ENCODE data around the gene FOXA3.
A peak's percentile ranks its signal among the peaks of the same experiment; 100 is the strongest.

Gene FOXA3

GRCh38 chr19:45862564-45863334 is 1.4 kb upstream of the FOXA3 start, which contains the start of gene SYMPK (continued):
- TF ChIP-seq BCL6B (tag by site-specific recombination; IDR thresholded peaks at IDR 0.05) (no peak), ZSCAN16 (tag by site-specific recombination; IDR thresholded peaks at IDR 0.05) (no peak; the same call in 1 of the 2 replicates), ZSCAN30 (tag by site-specific recombination; IDR thresholded peaks at IDR 0.05) (peak; percentile 41; the same call in 1 of the 2 replicates), WT1 (tag by site-specific recombination; IDR thresholded peaks at IDR 0.05) (no peak), ZNF843 (tag by site-specific recombination; IDR thresholded peaks at IDR 0.05) (peak; percentile 27; the same call in 1 of the 2 replicates), PRDM4 (tag by site-specific recombination; IDR thresholded peaks at IDR 0.05) (no peak), ZNF202 (tag by site-specific recombination; IDR thresholded peaks at IDR 0.05; ENCODE audit: borderline replicate concordance) (no peak), ATF2 (tag by site-specific recombination; IDR thresholded peaks at IDR 0.05; ENCODE audit: low read depth) (no peak), ZNF747 (tag by site-specific recombination; IDR thresholded peaks at IDR 0.05) (no peak), KLF16 (tag by site-specific recombination; IDR thresholded peaks at IDR 0.05) (peak; percentile 46; the same call in 1 of the 2 replicates), BCL11B (tag by site-specific recombination; IDR thresholded peaks at IDR 0.05; ENCODE audit: low read depth) (no peak), ZFP3 (tag by site-specific recombination; IDR thresholded peaks at IDR 0.05; ENCODE audit: low read depth) (0 out of 2 replicates have a peak, but pooled peaks have one; percentile 33), ZBTB20 (tag by site-specific recombination; IDR thresholded peaks at IDR 0.05) (peak; percentile 71), ZNF2 (tag by site-specific recombination; IDR thresholded peaks at IDR 0.05) (no peak), ZNF366 (tag by site-specific recombination; conservative IDR thresholded peaks at IDR 0.05) (peak; percentile 98), ZSCAN18 (tag by site-specific recombination; IDR thresholded peaks at IDR 0.05) (peak; percentile 57; the same call in 1 of the 2 replicates), AEBP2 (tag by site-specific recombination; IDR thresholded peaks at IDR 0.05; ENCODE audit: borderline replicate concordance) (no peak), YY1 (tag by site-specific recombination; IDR thresholded peaks at IDR 0.05) (no peak; the same call in 1 of the 2 replicates), ZNF623 (tag by site-specific recombination; IDR thresholded peaks at IDR 0.05) (0 out of 2 replicates have a peak, but pooled peaks have one; percentile 26), ZNF416 (tag by site-specific recombination; IDR thresholded peaks at IDR 0.05) (no peak), ZNF626 (tag by site-specific recombination; IDR thresholded peaks at IDR 0.05) (no peak), ZNF221 (tag by site-specific recombination; IDR thresholded peaks at IDR 0.05; ENCODE audit: borderline replicate concordance) (no peak), ZNF239 (tag by site-specific recombination; IDR thresholded peaks at IDR 0.05) (0 out of 2 replicates have a peak, but pooled peaks have one; percentile 15), ZNF112 (tag by site-specific recombination; IDR thresholded peaks at IDR 0.05) (no peak)
- TF ChIP-seq, protein P1, sequence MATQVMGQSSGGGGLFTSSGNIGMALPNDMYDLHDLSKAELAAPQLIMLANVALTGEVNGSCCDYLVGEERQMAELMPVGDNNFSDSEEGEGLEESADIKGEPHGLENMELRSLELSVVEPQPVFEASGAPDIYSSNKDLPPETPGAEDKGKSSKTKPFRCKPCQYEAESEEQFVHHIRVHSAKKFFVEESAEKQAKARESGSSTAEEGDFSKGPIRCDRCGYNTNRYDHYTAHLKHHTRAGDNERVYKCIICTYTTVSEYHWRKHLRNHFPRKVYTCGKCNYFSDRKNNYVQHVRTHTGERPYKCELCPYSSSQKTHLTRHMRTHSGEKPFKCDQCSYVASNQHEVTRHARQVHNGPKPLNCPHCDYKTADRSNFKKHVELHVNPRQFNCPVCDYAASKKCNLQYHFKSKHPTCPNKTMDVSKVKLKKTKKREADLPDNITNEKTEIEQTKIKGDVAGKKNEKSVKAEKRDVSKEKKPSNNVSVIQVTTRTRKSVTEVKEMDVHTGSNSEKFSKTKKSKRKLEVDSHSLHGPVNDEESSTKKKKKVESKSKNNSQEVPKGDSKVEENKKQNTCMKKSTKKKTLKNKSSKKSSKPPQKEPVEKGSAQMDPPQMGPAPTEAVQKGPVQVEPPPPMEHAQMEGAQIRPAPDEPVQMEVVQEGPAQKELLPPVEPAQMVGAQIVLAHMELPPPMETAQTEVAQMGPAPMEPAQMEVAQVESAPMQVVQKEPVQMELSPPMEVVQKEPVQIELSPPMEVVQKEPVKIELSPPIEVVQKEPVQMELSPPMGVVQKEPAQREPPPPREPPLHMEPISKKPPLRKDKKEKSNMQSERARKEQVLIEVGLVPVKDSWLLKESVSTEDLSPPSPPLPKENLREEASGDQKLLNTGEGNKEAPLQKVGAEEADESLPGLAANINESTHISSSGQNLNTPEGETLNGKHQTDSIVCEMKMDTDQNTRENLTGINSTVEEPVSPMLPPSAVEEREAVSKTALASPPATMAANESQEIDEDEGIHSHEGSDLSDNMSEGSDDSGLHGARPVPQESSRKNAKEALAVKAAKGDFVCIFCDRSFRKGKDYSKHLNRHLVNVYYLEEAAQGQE (tag by site-specific recombination; IDR thresholded peaks at IDR 0.05), result no peak
- TF ChIP-seq, protein P2, sequence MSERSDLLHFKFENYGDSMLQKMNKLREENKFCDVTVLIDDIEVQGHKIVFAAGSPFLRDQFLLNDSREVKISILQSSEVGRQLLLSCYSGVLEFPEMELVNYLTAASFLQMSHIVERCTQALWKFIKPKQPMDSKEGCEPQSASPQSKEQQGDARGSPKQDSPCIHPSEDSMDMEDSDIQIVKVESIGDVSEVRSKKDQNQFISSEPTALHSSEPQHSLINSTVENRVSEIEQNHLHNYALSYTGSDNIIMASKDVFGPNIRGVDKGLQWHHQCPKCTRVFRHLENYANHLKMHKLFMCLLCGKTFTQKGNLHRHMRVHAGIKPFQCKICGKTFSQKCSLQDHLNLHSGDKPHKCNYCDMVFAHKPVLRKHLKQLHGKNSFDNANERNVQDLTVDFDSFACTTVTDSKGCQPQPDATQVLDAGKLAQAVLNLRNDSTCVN (tag by site-specific recombination; optimal IDR thresholded peaks at IDR 0.05), result peak; percentile 87

Data from HEK293 (cell line).